ENCODE results near the gene SMDT1. TPM values are rescaled to one million over a fixed set of nuclear protein-coding genes. Genes with fewer than 3 reads are reported as not detected.

The SMDT1 gene, protein sequence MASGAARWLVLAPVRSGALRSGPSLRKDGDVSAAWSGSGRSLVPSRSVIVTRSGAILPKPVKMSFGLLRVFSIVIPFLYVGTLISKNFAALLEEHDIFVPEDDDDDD
- total RNA-seq, result 6.9 and 11.8 TPM in 2 replicates

DNA sequence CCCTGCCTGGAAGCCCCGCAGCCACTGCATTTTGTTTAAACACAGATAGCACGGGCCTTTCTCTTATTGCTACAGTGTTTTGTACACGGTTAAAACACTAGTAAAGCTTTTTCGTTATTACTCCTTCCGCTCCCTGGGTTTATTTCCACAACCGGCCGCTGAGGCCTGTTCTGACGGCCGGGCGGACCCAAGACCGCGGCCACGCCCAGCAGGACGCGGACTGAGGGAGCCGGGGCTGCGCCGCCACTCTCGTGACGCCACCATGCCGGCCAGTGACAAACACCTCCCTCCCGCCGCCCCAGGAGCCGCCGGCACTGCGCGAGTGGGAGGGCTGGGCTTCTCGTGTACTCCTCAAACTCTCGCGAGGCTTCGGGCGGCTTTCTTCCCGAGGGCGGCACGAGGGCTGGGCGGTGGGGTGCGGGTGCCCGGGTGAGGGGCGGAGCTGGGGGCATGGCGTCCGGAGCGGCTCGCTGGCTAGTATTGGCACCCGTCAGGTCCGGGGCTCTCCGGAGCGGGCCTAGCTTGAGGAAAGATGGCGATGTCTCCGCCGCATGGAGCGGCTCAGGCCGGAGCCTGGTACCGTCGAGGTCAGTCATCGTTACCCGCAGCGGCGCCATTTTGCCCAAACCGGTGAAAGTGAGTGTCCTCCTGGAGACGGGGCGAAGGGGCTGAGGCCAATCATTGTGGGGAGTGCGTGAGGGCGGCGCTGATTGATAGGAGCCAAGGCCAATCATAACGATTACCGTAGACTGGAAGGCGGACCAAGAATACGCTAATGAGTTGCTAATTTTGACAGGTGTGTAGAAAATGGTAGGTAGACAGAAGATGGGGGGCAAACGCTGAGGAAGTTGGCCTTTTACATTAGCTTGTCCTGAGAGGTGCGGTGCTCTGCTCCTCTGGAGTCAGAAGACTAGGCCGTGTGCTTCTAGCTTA, at the start of gene SMDT1:
TSS of gene SMDT1 (plus strand) at position 382 of the 933 bp plus-strand sequence. CDS start at position 451, 69 bp downstream.

DNA sequence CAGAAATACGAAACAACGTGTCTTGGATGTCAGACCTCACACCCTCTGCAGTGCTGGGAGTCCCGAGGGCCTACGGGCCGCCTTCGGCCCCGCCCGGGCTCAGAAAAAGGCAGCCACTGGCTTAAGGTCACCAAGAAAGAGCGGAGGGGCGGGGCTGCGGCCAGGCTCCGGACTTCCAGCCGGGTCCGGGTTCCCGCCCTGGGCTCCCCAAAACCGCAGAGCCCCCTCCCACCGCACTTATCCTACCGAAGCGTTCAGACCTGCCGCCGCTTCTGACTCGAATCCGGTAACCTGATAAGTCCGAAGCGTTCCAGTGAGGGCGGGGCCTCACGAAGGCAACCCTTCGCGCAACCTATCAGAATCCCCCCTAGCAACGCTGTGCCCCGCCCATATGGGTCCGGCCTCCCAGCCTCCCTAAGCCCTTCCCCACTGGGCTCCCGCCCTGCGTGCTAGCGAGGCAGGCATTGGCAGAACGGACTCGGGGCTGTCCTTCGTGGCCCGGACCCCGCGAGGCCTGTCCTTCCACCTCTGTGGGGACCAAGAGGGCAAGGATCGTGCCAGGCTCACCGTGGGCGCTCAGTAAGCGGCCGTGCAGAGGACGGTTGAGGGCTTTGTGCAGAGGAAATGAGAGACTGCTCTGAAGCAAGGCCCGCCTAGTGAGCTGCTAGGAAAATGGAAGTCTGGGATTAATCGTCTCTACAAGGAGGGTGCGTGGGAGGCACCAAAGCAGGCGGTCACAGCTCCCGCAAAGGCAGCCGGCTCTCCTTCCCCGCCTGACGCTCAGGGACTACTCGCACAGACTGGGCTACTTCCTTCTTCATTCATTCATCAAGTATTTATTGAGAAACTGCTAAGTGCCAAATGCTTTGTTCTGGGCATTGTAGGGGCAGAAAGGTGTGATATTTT, 8.7 kb upstream of the SMDT1 start, which contains the start of gene NAGA:
TSS of gene NAGA (minus strand) at position 296 of the 906 bp plus-strand sequence. CDS start 515 bp downstream, outside the sequence.

DNA sequence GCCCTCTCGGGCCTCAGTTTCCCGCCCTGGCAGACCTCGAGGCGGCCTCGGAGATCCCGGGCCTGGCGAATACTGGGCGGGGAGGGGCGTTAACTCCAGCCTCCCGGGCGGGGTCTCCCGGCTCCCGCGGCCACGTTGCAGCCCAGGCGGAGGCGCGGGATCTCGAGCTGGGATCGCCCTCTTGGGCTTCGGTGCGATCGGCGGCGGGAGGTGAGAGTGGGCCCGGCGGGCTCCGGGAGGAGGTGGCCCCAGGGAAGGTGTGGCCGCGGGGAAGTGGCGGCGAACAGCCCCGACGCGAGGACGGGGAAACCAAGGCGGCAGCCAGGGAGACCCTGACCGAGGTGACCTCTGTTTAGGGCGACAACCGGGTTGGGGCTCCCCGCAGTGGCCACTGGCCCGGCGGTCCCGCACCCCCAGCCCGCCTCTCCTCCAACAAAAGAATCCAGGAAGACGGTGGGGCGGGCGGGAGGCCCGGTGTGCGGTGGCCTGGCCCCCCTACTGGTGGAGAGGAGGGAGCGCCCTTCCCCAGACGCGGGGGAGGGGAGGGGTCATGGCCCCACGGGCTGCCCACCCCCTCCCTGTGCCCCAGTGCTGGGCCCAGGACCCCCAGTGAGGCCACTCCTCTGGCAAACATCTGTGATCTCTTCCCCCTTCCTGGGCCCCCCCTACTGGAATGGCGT, 5.2 kb upstream of the SMDT1 start, which contains the start of gene PHETA2:
TSS of gene PHETA2 (plus strand) at position 117 of the 680 bp plus-strand sequence. CDS start 3,046 bp downstream, outside the sequence.

DNA sequence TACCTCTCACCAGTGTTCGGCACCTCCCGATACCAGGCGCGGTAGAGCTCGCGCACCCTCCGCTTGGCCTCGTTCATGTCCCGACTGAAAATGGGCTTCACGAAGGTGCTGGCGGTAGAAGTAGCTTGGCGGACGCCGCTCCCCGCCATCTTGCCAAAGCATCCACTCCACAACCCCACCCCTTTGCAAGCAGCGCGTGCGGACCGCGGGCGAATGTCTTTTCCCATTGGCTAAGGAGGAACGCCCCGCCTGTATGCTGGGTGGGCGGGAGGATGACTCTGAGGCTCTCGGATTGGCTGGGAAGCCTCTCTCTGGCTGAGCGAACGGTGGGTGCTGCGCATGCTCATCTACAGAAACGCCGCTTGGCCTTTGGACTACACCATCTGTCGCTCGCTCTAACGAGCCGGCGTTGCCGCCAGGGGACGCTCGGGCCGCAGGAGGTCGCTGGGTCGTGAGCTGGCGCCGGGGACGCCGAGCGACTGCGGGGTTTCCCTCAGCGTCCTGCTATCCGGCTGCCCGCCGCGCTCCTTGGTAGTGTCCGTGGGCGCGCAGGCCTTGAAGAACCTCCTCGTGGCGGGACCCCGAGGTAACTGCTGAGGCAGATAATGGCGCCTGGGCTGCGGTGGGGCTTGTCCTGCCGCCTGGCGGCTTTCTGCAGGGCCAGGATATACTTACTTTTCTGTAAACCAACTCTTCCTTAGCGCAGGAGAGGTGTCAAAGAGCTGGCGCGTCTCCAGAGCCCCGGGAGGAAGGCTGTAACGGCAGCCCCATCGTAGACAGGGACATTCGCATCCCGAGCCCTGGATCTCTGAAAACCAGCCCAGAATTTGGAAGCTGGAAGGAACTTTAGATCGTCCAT, 11.3 kb downstream of the SMDT1 start, which contains the start of gene NDUFA6:
TSS of gene NDUFA6 (minus strand) at position 177 of the 859 bp plus-strand sequence. CDS start at position 149, 28 bp downstream.

DNA sequence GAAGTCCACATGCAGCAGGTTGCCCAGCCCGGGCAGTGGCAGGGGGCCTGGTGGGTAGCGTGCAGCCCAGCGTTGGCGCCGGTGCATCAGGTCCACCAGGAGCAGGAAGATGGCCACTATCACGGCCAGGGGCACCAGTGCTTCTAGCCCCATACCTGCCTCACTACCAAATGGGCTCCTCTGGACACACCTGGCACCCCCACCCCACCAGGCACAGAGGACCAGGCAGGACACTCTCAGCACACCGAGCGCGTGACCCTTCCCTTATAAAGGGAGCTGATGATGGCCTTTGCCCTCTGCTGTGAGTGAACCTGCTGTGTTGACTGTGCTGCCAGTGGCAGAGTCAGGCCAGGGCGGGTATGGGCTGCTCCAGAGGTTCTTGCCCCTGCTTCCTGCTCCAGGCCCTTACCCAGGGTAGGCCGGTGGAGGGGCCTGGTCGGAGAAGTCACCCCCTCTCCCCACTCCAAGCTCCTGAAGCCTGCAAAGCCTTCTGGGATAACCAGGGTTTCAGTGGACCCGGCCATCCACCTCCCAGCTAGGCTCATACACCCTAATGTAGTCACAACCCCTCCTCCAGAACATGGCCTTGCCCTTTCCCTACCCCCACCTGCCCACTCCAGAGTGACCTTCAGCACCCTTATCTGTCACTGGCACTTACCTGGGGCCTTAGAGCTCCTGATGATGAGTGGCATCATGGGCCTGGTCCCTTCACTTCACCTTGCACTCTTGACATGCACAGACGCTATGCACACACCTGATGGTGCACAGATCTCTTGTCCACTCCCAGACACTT, 51.3 kb downstream of the SMDT1 start, which contains the start of gene CYP2D6:
TSS of gene CYP2D6 (minus strand) at position 172 of the 793 bp plus-strand sequence. CDS start at position 153, 19 bp downstream.

Other genes with a start within 250 kb of the SMDT1 start
- gene SREBF2, start 246.6 kb upstream of the SMDT1 start, total RNA-seq, result 39.5 and 54.3 TPM in 2 replicates
- not detected in 2 replicates for gene SHISA8, start 164.6 kb upstream of the SMDT1 start, total RNA-seq
- gene TNFRSF13C, start 152.9 kb upstream of the SMDT1 start, total RNA-seq, result 0.09 and 0.14 TPM in 2 replicates
- gene CENPM, start 132.5 kb upstream of the SMDT1 start, total RNA-seq, result 3.5 and 6.0 TPM in 2 replicates
- gene SEPTIN3, start 110.3 kb upstream of the SMDT1 start, total RNA-seq, result 0.09 and 0.14 TPM in 2 replicates
- 0.28 and 0.46 TPM in 2 replicates for gene WBP2NL, start 80.9 kb upstream of the SMDT1 start, total RNA-seq
- 37.3 and 39.1 TPM in 2 replicates for gene NAGA, start 8.9 kb upstream of the SMDT1 start, total RNA-seq
- gene PHETA2, start 5.5 kb upstream of the SMDT1 start, total RNA-seq, result 15.8 and 21.5 TPM in 2 replicates
- 64.1 and 108 TPM in 2 replicates for gene NDUFA6, start 11.1 kb downstream of the SMDT1 start, total RNA-seq
- gene CYP2D6, start 51.1 kb downstream of the SMDT1 start, total RNA-seq, result 0.14 and 1.6 TPM in 2 replicates
- gene TCF20, start 191.0 kb downstream of the SMDT1 start, total RNA-seq, result 16.6 and 18.9 TPM in 2 replicates

All from smooth muscle cell of bladder (primary cell).